H1 (cell line): ENCODE measurements around the gene SEC22B. TPM values are rescaled to one million over a fixed set of nuclear protein-coding genes. Genes with fewer than 3 reads are reported as not detected.
"Not testable (repeated sequence)": the region's sequence is repeated elsewhere in the genome, so short reads cannot be mapped to it uniquely, and the experiment has no call there.

Experiments
- CTCF ChIA-PET: fragments of 300-600 bp; sonication (Branson Sonifier 250); formaldehyde crosslinking; loops from one replicate; lab custom pipeline; 2021; ENCODE audit not compliant: partially characterized antibody; lab: Charles Lee
- POLR2A ChIA-PET: fragments of 300-600 bp; sonication (Branson Sonifier 250); formaldehyde crosslinking; loops from one replicate; lab custom pipeline; 2021; ENCODE audit warnings: inconsistent platforms; ENCODE audit not compliant: partially characterized antibody; lab: Charles Lee
- DNase-seq, 2 experiments: peaks; one replicate each; pipeline versions ENCODE4 v3.0.0 to v3.0.0-alpha.2; 2010 to 2022; ENCODE audit warnings: low spot score in 2 of 2, low read depth in 1 of 2, mixed read lengths in 1 of 2
- FAIRE-seq: peaks from 2 replicates; lab custom pipeline; 2011; peaks lifted over from hg19 to GRCh38; lab: Jason Lieb, UNC
- H2AFZ ChIP-seq: 2 replicates; pipeline ENCODE4 v1.8.1; 2012; ENCODE audit warnings: low read length, inconsistent platforms
- H2AK5ac ChIP-seq: 2 replicates; pipeline ENCODE4 v1.6.1; 2013; ENCODE audit warnings: low read depth, low read length
- H2BK120ac ChIP-seq: replicated peaks from 2 replicates; pipeline ENCODE3; 2013; ENCODE audit warnings: low read depth, low read length, inconsistent platforms
- H2BK12ac ChIP-seq: 2 replicates; pipeline ENCODE4 v1.6.1; 2013; ENCODE audit warnings: low read depth, low read length
- H2BK15ac ChIP-seq: 2 replicates; pipeline ENCODE4 v1.6.1; 2013; ENCODE audit warnings: low read length
- H2BK20ac ChIP-seq: 2 replicates; pipeline ENCODE4 v1.6.1; 2013; ENCODE audit warnings: low read length
- H2BK5ac ChIP-seq: 2 replicates; pipeline ENCODE4 v1.6.1; 2013; ENCODE audit warnings: low read depth, low read length
- H3K14ac ChIP-seq: 2 replicates; pipeline ENCODE4 v1.6.1; 2013; ENCODE audit warnings: inconsistent platforms; ENCODE audit not compliant: insufficient read length
- H3K18ac ChIP-seq: 2 replicates; pipeline ENCODE4 v1.6.1; 2013; ENCODE audit warnings: low read length; ENCODE audit errors: extremely low read depth
- H3K23ac ChIP-seq: 2 replicates; pipeline ENCODE4 v1.6.1; 2013; ENCODE audit warnings: inconsistent platforms; ENCODE audit not compliant: insufficient read length
- H3K23me2 ChIP-seq: 2 replicates; pipeline ENCODE4 v1.6.1; 2013; ENCODE audit warnings: low read depth, low read length
- H3K27ac ChIP-seq: 2 replicates; pipeline ENCODE4 v1.6.1; 2011; ENCODE audit warnings: low read depth, low read length, inconsistent platforms
- H3K27me3 ChIP-seq, 4 experiments: replicated peaks in 1 of 4; 1 replicate in 1 of 4; 2 replicates in 3 of 4; pipeline versions ENCODE4 v1.6.1 to v1.8.1; 2011 to 2013; ENCODE audit warnings: low read length in 3 of 4, mild to moderate bottlenecking in 3 of 4, inconsistent platforms in 2 of 4, mixed read lengths in 2 of 4, moderate library complexity in 1 of 4; ENCODE audit not compliant: control insufficient read depth in 3 of 4, insufficient read depth in 3 of 4; ENCODE audit errors: extremely low read depth in 1 of 4
- H3K36me3 ChIP-seq, 4 experiments: 2 replicates each; pipeline versions ENCODE4 v1.6.1 to v1.8.1; 2011 to 2013; ENCODE audit warnings: mild to moderate bottlenecking in 4 of 4, low read length in 3 of 4, moderate library complexity in 2 of 4, control low read depth in 1 of 4, inconsistent platforms in 1 of 4; ENCODE audit not compliant: insufficient read depth in 4 of 4, control insufficient read depth in 2 of 4
- H3K4ac ChIP-seq: replicated peaks from 2 replicates; pipeline ENCODE3; 2013; ENCODE audit warnings: low read length, low read depth, mixed read lengths, inconsistent platforms; ENCODE audit not compliant: insufficient read length
- H3K4me1 ChIP-seq, 4 experiments: replicated peaks in 1 of 4; 1 replicate in 1 of 4; 2 replicates in 3 of 4; pipeline versions ENCODE4 v1.6.1 to v1.8.1; 2011 to 2013; ENCODE audit warnings: low read length in 3 of 4, inconsistent platforms in 2 of 4, mixed read lengths in 1 of 4; ENCODE audit not compliant: insufficient read depth in 4 of 4, control insufficient read depth in 3 of 4
- H3K4me2 ChIP-seq, 2 experiments: 2 replicates each; pipeline versions ENCODE4 v1.6.1 to v1.8.1; 2011 to 2013; ENCODE audit warnings: low read depth in 2 of 2, low read length in 2 of 2, control low read depth in 1 of 2, inconsistent platforms in 1 of 2, mild to moderate bottlenecking in 1 of 2; ENCODE audit not compliant: insufficient read depth in 1 of 2
- H3K4me3 ChIP-seq, 4 experiments: fragments of 200-600, 300-600 bp in 1 of 4; sonication (generic), shearing (Covaris generic), sonication (Bioruptor Twin) in 1 of 4; 2 replicates each; pipeline versions ENCODE4 v1.5.1 to v1.8.1; 2011 to 2016; ENCODE audit warnings: low read length in 4 of 4, low read depth in 3 of 4, control low read depth in 2 of 4, inconsistent platforms in 2 of 4, mild to moderate bottlenecking in 2 of 4, mixed read lengths in 1 of 4, moderate library complexity in 1 of 4; ENCODE audit not compliant: insufficient read depth in 2 of 4; ENCODE audit errors: extremely low read depth in 1 of 4
- H3K56ac ChIP-seq: replicated peaks from 2 replicates; pipeline ENCODE3; 2013; ENCODE audit warnings: low read depth, mild to moderate bottlenecking, mixed read lengths, low read length, inconsistent platforms; ENCODE audit not compliant: insufficient read length
- H3K79me1 ChIP-seq: 2 replicates; pipeline ENCODE4 v1.6.1; 2013; ENCODE audit warnings: low read depth, low read length, control low read depth
- H3K79me2 ChIP-seq, 2 experiments: 2 replicates each; pipeline versions ENCODE4 v1.6.1 to v1.8.1; 2012 to 2013; ENCODE audit warnings: low read length in 2 of 2, mild to moderate bottlenecking in 2 of 2, inconsistent platforms in 1 of 2; ENCODE audit not compliant: insufficient read depth in 2 of 2, control insufficient read depth in 1 of 2
- H3K9ac ChIP-seq, 4 experiments: replicated peaks in 1 of 4; 1 replicate in 1 of 4; 2 replicates in 3 of 4; pipeline versions ENCODE4 v1.6.1 to v1.8.1; 2011 to 2013; ENCODE audit warnings: low read depth in 3 of 4, low read length in 3 of 4, control low read depth in 2 of 4, mild to moderate bottlenecking in 2 of 4, moderate library complexity in 2 of 4, inconsistent platforms in 1 of 4; ENCODE audit errors: extremely low read depth in 1 of 4
- H3K9me3 ChIP-seq, 2 experiments: 2 replicates each; pipeline versions ENCODE4 v1.6.1 to v1.8.1; 2012 to 2013; ENCODE audit warnings: mild to moderate bottlenecking in 2 of 2, moderate library complexity in 2 of 2, control low read depth in 1 of 2, inconsistent platforms in 1 of 2, low read depth in 1 of 2, low read length in 1 of 2, mixed read lengths in 1 of 2; ENCODE audit not compliant: insufficient read depth in 2 of 2
- H4K20me1 ChIP-seq, 2 experiments: replicated peaks in 1 of 2; 2 replicates each; pipeline versions ENCODE3 to v1.8.1; 2011 to 2013; ENCODE audit warnings: inconsistent platforms in 2 of 2, low read length in 2 of 2, mild to moderate bottlenecking in 1 of 2; ENCODE audit not compliant: insufficient read depth in 2 of 2, control insufficient read depth in 1 of 2
- H4K5ac ChIP-seq: 2 replicates; pipeline ENCODE4 v1.6.1; 2013; ENCODE audit warnings: low read length, low read depth, mixed read lengths, inconsistent platforms; ENCODE audit not compliant: insufficient read length
- H4K8ac ChIP-seq: 2 replicates; pipeline ENCODE4 v1.8.0; 2013; ENCODE audit warnings: mild to moderate bottlenecking, moderate library complexity, low read length, inconsistent platforms; ENCODE audit not compliant: insufficient read depth; ENCODE audit errors: extremely low read depth
- H4K91ac ChIP-seq: replicated peaks from 2 replicates; pipeline ENCODE3; 2013; ENCODE audit warnings: low read length, mixed read lengths, inconsistent platforms; ENCODE audit not compliant: insufficient read length
- WGBS, 2 experiments: shearing (Covaris generic) in 1 of 2; methylation state at CpG; one replicate each; pipeline versions ENCODE4 v1.1.6 to v1.1.7; 2013 to 2015; ENCODE audit warnings: low lambda C conversion rate in 2 of 2, mixed read lengths in 2 of 2, inconsistent platforms in 1 of 2, low coverage in 1 of 2, missing lambda C conversion rate in 1 of 2; ENCODE audit not compliant: insufficient replicate concordance in 2 of 2, insufficient coverage in 1 of 2, insufficient read length in 1 of 2; ENCODE audit errors: extremely low coverage in 1 of 2, missing lambda C conversion rate in 1 of 2; 5-methylcytosine and 5-hydroxymethylcytosine counted together
- polyA plus RNA-seq, 7 experiments: library from polyadenylated mRNA; depleted of rRNA in 3 of 7; stranded (reverse) in 5 of 7; unstranded in 2 of 7; fragments of >200 nt in 5 of 7; fragments of 200-250 nt in 2 of 7; gene quantifications; 1 replicate in 5 of 7; 2 replicates in 1 of 7; 4 replicates in 1 of 7; pipeline versions ENCODE4 v1.2.1 to v1.2.3, GENCODE V29; 2011 to 2013; ENCODE audit warnings: missing spikeins in 2 of 7, mixed read lengths in 2 of 7
- total RNA-seq: library from RNA; stranded (reverse); fragmentation: NEBNext Ultra II Directional; extraction: Animal tissue kit (Norgen Biotek cat#: 25700); gene quantifications from 2 replicates; pipeline ENCODE4 v1.2.1, GENCODE V29; 2021

Gene SEC22B
- total and polyA plus RNA-seq, 2 of the 8 experiments (the other 6 are each of a cell fraction or from before 2014, with no cell fraction given) = 5.6 to 11.6 TPM

DNA sequence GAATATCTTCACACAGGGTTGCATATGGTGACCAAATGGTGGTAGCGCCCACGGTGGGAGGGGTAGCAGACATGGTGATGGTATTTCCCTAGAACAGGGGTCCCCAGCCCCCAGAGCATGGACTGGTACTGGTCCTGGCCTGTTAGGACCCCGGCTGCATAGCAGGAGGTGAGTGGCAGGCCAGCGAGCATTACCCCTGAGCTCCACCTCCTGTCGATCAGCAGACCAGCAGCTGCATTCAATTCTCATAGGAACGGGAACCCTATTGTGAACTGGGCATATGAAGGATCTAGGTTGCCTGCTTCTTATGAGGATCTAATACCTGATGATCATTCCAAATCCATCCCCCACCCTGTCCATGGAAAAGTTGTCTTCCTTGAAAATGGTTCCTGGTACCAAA lies 34.4 kb upstream of the SEC22B start:
- no CpG with 5 or more reads among the region's 6 CpGs for WGBS, 2 experiments
- CTCF ChIA-PET, H3K23me2 ChIP-seq, H2BK120ac ChIP-seq, H3K14ac ChIP-seq, H3K4me2 ChIP-seq, H3K56ac ChIP-seq, H3K18ac ChIP-seq, H3K27me3 ChIP-seq, H3K9me3 ChIP-seq, H2BK15ac ChIP-seq, FAIRE-seq, H3K9ac ChIP-seq, H3K79me2 ChIP-seq, H2BK5ac ChIP-seq, H2AFZ ChIP-seq, H3K23ac ChIP-seq, H2BK20ac ChIP-seq, H4K5ac ChIP-seq, H2BK12ac ChIP-seq, H3K27ac ChIP-seq, H4K91ac ChIP-seq, H4K20me1 ChIP-seq, H3K79me1 ChIP-seq, DNase-seq, H3K36me3 ChIP-seq, H3K4ac ChIP-seq, H4K8ac ChIP-seq, H3K4me1 ChIP-seq, H3K4me3 ChIP-seq, POLR2A ChIA-PET, H2AK5ac ChIP-seq: not testable (repeated sequence)
